Smooth muscle cell (in vitro differentiated cells): ENCODE measurements around the gene NAT14. TPM values are rescaled to one million over a fixed set of nuclear protein-coding genes. Genes with fewer than 3 reads are reported as not detected.

Experiments
- DNase-seq: peaks from one replicate; lab custom pipeline; 2025; ENCODE audit not compliant: unreplicated experiment; lab: John Stamatoyannopoulos, UW
- H2AFZ ChIP-seq: fragments of 200-600 bp; sonication (generic); 2 replicates; pipeline ENCODE4 v1.6.0; 2016; ENCODE audit warnings: antibody characterized with exemption, low read depth, mild to moderate bottlenecking
- H3F3A ChIP-seq: fragments of 200-600 bp; sonication (generic); 2 replicates; pipeline ENCODE4 v1.6.0; 2017; ENCODE audit warnings: antibody characterized with exemption, low read depth
- H3K27ac ChIP-seq: fragments of 200-600 bp; sonication (generic); 2 replicates; pipeline ENCODE4 v1.5.1; 2016; ENCODE audit warnings: low read depth, mild to moderate bottlenecking
- H3K27me3 ChIP-seq: fragments of 200-600 bp; sonication (generic); 2 replicates; pipeline ENCODE4 v1.6.1; 2016; ENCODE audit warnings: low read depth, mild to moderate bottlenecking
- H3K36me3 ChIP-seq: fragments of 200-600 bp; sonication (generic); 2 replicates; pipeline ENCODE4 v1.5.1; 2016; ENCODE audit warnings: low read depth
- H3K4me1 ChIP-seq: fragments of 200-600 bp; sonication (generic); 2 replicates; pipeline ENCODE4 v1.5.1; 2016; ENCODE audit warnings: low read depth
- H3K4me2 ChIP-seq: fragments of 200-600 bp; sonication (generic); 2 replicates; pipeline ENCODE4 v1.6.0; 2016; ENCODE audit warnings: mild to moderate bottlenecking
- H3K4me3 ChIP-seq: fragments of 200-600 bp; sonication (generic); 2 replicates; pipeline ENCODE4 v1.5.1; 2016; ENCODE audit warnings: mild to moderate bottlenecking
- H3K79me2 ChIP-seq: fragments of 200-600 bp; sonication (generic); 2 replicates; pipeline ENCODE4 v1.6.0; 2016; ENCODE audit warnings: low read depth, mild to moderate bottlenecking
- H3K9ac ChIP-seq: fragments of 200-600 bp; sonication (generic); 2 replicates; pipeline ENCODE4 v1.6.0; 2016; ENCODE audit warnings: low read depth
- H3K9me3 ChIP-seq: fragments of 200-600 bp; sonication (generic); replicated peaks from 2 replicates; pipeline ENCODE4 v1.5.1; 2016; ENCODE audit warnings: low read depth
- H4K20me1 ChIP-seq: fragments of 200-600 bp; sonication (generic); 2 replicates; pipeline ENCODE4 v1.6.0; 2016; ENCODE audit warnings: low read depth
- WGBS: methylation state at CpG from one replicate; pipeline ENCODE4 v1.1.7; 2016; ENCODE audit warnings: low lambda C conversion rate; 5-methylcytosine and 5-hydroxymethylcytosine counted together
- polyA plus RNA-seq: library from polyadenylated mRNA; unstranded; fragments of >200 nt; fragmentation: Nextera tagmentation; extraction: Ambion mirVana; gene quantifications from 2 replicates; pipeline ENCODE4 v1.2.1, GENCODE V29; 2016
- total RNA-seq: library from RNA; depleted of rRNA; stranded (reverse); fragments of >200 nt; gene quantifications from 2 replicates; pipeline ENCODE4 v1.2.3, GENCODE V29; 2014
- TF ChIP-seq, protein P1 (sequence below): fragments of 200-600 bp; sonication (generic); IDR thresholded peaks from 2 replicates; pipeline ENCODE4 v1.5.1; 2017; ENCODE audit warnings: borderline replicate concordance, mild to moderate bottlenecking, antibody characterized with exemption; ENCODE audit not compliant: insufficient read depth, poor library complexity, severe bottlenecking

NAT14 gene
- total and polyA plus RNA-seq, 2 experiments from 2014 or later, result 14.3 to 67.5 TPM

DNA sequence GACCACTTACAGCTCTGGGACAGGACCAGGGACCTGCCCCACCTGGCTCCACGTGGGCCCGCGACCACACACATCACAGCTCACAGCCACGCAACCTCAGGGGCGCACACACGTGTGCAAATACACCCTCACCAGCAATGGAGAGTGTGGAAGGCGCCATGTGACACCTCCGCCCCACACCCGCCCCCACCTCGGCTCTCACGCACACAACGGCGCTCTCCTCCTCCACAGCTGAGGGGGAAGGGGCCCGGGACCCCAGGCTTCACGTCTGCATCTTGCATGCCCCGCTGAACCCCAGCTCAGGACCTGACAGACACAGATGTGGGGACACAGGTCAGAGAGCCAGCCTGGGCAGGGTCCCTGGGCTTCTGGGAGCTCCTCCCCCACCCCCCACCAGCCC, 35.5 kb upstream of the NAT14 start:
- no peak overlapping the region for H2AFZ ChIP-seq
- H3K27me3 ChIP-seq, result peaks cover 68% of the 10 kb centered on the region
- 60% methylated on average over 15 of the region's 16 CpGs for WGBS

DNA sequence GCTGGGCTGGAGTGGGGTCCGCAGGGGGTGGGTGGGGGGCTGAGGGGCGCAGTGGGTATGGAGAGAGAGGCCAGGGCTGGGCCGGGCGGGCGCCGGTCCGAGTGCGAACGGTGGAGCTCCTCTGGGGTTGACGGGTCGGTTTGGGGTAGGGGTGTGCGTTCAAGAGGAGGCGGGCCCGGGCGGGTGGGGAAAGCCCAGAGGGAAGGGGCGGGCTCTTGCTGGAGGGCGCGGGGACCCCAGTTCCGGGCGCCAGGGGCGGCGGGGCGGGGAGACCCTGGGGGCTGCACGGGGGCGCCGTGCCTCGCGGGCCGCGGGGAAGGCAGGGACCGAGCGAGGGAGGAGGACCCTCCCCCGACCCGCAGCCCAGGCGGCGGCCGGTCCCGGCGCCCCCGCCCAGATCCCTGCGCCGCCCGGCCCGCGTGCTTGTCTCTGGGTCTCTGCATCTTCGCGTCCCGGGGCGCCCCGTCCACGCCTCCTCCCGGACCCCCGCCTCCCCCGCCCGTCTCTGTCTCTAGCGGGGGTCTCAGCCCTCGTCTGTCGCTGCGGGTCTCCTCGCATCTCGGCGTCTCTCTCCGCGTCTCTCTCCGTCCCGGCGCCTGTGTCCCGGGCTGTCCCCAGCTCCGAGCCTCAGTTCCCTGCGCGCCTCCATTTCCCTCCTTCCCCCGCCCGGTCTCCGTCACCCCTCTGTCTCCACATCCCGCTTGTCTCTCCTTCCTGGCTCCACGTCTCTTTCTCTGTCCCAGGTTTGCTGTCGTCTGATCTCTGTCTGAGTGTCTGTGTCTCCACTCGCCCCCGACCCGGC, 33.6 kb upstream of the NAT14 start:
- H3K36me3 ChIP-seq, result no peaks in the 10 kb centered on the region
- peaks cover 53% of the 10 kb centered on the region for H3K27me3 ChIP-seq
- H3F3A ChIP-seq, result peaks cover 6% of the 10 kb centered on the region
- H3K9me3 ChIP-seq, result no peaks in the 10 kb centered on the region
- no peak for DNase-seq
- H3K4me1 ChIP-seq, result peaks cover 11% of the 10 kb centered on the region
- H3K9ac ChIP-seq, result no peak overlapping the region
- no peak overlapping the region for H2AFZ ChIP-seq
- no peaks in the 10 kb centered on the region for H3K79me2 ChIP-seq
- 2% methylated on average over 30 of the region's 80 CpGs for WGBS
- peak overlapping the region; percentile 29 for H3K4me3 ChIP-seq
- H4K20me1 ChIP-seq, result peaks cover 15% of the 10 kb centered on the region
- H3K4me2 ChIP-seq, result peak overlapping the region; percentile 81
- H3K27ac ChIP-seq, result no peak overlapping the region
- TF ChIP-seq, protein P1, sequence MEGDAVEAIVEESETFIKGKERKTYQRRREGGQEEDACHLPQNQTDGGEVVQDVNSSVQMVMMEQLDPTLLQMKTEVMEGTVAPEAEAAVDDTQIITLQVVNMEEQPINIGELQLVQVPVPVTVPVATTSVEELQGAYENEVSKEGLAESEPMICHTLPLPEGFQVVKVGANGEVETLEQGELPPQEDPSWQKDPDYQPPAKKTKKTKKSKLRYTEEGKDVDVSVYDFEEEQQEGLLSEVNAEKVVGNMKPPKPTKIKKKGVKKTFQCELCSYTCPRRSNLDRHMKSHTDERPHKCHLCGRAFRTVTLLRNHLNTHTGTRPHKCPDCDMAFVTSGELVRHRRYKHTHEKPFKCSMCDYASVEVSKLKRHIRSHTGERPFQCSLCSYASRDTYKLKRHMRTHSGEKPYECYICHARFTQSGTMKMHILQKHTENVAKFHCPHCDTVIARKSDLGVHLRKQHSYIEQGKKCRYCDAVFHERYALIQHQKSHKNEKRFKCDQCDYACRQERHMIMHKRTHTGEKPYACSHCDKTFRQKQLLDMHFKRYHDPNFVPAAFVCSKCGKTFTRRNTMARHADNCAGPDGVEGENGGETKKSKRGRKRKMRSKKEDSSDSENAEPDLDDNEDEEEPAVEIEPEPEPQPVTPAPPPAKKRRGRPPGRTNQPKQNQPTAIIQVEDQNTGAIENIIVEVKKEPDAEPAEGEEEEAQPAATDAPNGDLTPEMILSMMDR, result no peak

More for the DNA sequence above, 35.5 kb upstream of the NAT14 start:
- H3K9me3 ChIP-seq, result no peaks in the 10 kb centered on the region
- H3K9ac ChIP-seq, result no peak overlapping the region
- no peak overlapping the region for H3K4me3 ChIP-seq
- H3K36me3 ChIP-seq, result no peaks in the 10 kb centered on the region
- DNase-seq, result no peak
- H3K27ac ChIP-seq, result no peak overlapping the region
- peaks cover 6% of the 10 kb centered on the region for H3F3A ChIP-seq
- peaks cover 13% of the 10 kb centered on the region for H4K20me1 ChIP-seq
- TF ChIP-seq, protein P1, result no peak
- H3K4me2 ChIP-seq, result no peak overlapping the region
- H3K79me2 ChIP-seq, result no peaks in the 10 kb centered on the region
- H3K4me1 ChIP-seq, result peaks cover 11% of the 10 kb centered on the region

DNA sequence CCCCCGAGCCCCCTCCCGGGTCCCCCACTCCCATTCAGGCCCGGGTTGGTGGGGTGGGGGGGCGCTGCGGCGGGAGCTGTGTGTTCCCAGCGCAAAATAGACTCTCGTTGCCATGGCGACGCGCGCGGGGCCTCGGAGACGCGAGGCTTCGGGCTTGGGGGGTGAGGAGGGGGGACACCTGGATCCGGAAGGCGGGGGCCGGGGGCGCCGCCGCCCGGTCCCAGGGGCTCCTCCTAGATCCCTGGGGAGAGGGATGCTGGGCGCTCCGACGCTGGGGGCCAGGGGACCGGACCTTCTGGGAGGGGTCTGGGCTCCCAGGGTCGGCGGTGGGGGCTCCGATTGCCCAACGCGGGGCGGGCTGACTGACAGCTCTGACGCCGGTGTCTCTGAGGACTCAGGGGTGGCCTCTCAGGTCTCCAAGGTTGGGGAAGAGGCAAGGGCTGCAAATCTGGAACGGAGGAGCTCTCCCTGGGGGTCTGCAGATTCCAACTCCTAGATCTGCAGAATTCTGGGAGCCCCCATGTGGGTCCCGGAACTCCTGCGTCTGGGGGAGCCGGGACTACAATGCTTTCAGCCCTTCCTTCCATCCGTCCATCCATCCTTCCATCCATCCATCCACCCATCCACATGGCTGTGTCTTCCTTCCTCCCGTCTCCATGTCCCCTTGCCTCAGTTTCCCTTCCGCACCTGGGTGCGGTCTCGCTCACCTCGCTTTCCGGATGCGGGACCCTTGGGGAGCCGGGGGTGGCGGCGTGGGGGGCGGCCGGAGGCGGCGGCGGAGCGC, 32.8 kb upstream of the NAT14 start:
- Histone ChIP-seq H3K9me3 (no peaks in the 10 kb centered on the region), H3K4me2 (peak overlapping the region; percentile 81), H3K4me1 (peaks cover 11% of the 10 kb centered on the region), H4K20me1 (peaks cover 18% of the 10 kb centered on the region), H3K4me3 (peak overlapping the region; percentile 29), H3K9ac (no peak overlapping the region), H3K79me2 (no peaks in the 10 kb centered on the region), H2AFZ (no peak overlapping the region), H3K36me3 (no peaks in the 10 kb centered on the region), H3F3A (peaks cover 6% of the 10 kb centered on the region), H3K27me3 (peaks cover 45% of the 10 kb centered on the region), H3K27ac (no peak overlapping the region)
- no peak for DNase-seq
- TF ChIP-seq, protein P1, result no peak
- 10% methylated on average over 23 of the region's 57 CpGs for WGBS
